DOHH2 (cell line): ENCODE results near the gene MCF2L.

Source experiments
- CTCF ChIP-seq: fragments of 200-600 bp; sonication (generic); IDR thresholded peaks from one replicate; pipeline ENCODE4 v1.5.1; 2014; ENCODE audit warnings: antibody characterized with exemption, mild to moderate bottlenecking, low read depth, low read length; ENCODE audit not compliant: poor library complexity, severe bottlenecking
- EZH2phosphoT487 ChIP-seq: fragments of 200-600 bp; sonication (generic); IDR thresholded peaks from 2 replicates; pipeline ENCODE4 v1.6.1; 2017; ENCODE audit warnings: borderline replicate concordance, mild to moderate bottlenecking, antibody characterized with exemption, low read length, moderate library complexity, mixed read lengths

- TF ChIP-seq CTCF (no peak), EZH2phosphoT487 (no peak)
Measured at GRCh38 chr13:112982281-112983041, 13.4 kb downstream of the MCF2L start.
